Neural progenitor cell (in vitro differentiated cells): ENCODE measurements around the gene OPCML. TPM values are rescaled to one million over a fixed set of nuclear protein-coding genes. Genes with fewer than 3 reads are reported as not detected.

Experiments used
- DNase-seq: peaks from one replicate; pipeline ENCODE4 v3.0.0-alpha.2; 2016; ENCODE audit warnings: low spot score
- H2AFZ ChIP-seq: fragments of 200-600 bp; sonication (generic); replicated peaks from 2 replicates; pipeline ENCODE4 v1.6.1; 2016; ENCODE audit warnings: antibody characterized with exemption
- H3F3A ChIP-seq: fragments of 200-600 bp; sonication (generic); 2 replicates; pipeline ENCODE4 v1.6.1; 2016; ENCODE audit warnings: antibody characterized with exemption, low read depth
- H3K27ac ChIP-seq: fragments of 200-600 bp; sonication (generic); 2 replicates; pipeline ENCODE4 v1.5.1; 2016; ENCODE audit warnings: mild to moderate bottlenecking
- H3K27me3 ChIP-seq: fragments of 200-600 bp; sonication (generic); 2 replicates; pipeline ENCODE4 v1.6.1; 2016; ENCODE audit warnings: mild to moderate bottlenecking, moderate library complexity
- H3K36me3 ChIP-seq: fragments of 200-600 bp; sonication (generic); 2 replicates; pipeline ENCODE4 v1.5.1; 2016
- H3K4me1 ChIP-seq: fragments of 200-600 bp; sonication (generic); 2 replicates; pipeline ENCODE4 v1.6.1; 2016; ENCODE audit warnings: mixed run types
- H3K4me2 ChIP-seq: fragments of 200-600 bp; sonication (generic); 2 replicates; pipeline ENCODE4 v1.6.1; 2016
- H3K4me3 ChIP-seq: fragments of 200-600 bp; sonication (generic); 2 replicates; pipeline ENCODE4 v1.5.1; 2016
- H3K79me2 ChIP-seq: fragments of 200-600 bp; sonication (generic); 2 replicates; pipeline ENCODE4 v1.6.1; 2016; ENCODE audit warnings: low read depth
- H3K9ac ChIP-seq: fragments of 200-600 bp; sonication (generic); 2 replicates; pipeline ENCODE4 v1.6.1; 2016
- H3K9me3 ChIP-seq: fragments of 200-600 bp; sonication (generic); 2 replicates; pipeline ENCODE4 v1.5.1; 2016; ENCODE audit warnings: low read depth
- H4K20me1 ChIP-seq: fragments of 200-600 bp; sonication (generic); 2 replicates; pipeline ENCODE4 v1.6.1; 2016; ENCODE audit warnings: low read depth
- H3K27ac Mint-ChIP-seq: 3 replicates; pipeline ENCODE4 v1.8.0; 2021; ENCODE audit warnings: mixed read lengths
- H3K27me3 Mint-ChIP-seq: 2 replicates; pipeline ENCODE4 v1.8.0; 2022; ENCODE audit warnings: low read depth, mild to moderate bottlenecking, inconsistent platforms, moderate library complexity, mixed read lengths; ENCODE audit not compliant: insufficient read depth
- H3K36me3 Mint-ChIP-seq: 3 replicates; pipeline ENCODE4 v1.8.0; 2021; ENCODE audit warnings: mixed read lengths
- H3K4me1 Mint-ChIP-seq: 3 replicates; pipeline ENCODE4 v1.8.0; 2021; ENCODE audit warnings: mixed read lengths
- H3K4me3 Mint-ChIP-seq: 3 replicates; pipeline ENCODE4 v1.8.0; 2021; ENCODE audit warnings: mild to moderate bottlenecking, moderate library complexity, mixed read lengths
- H3K9me3 Mint-ChIP-seq: 3 replicates; pipeline ENCODE4 v1.8.0; 2020; ENCODE audit warnings: mixed read lengths
- CTCF ChIP-seq: fragments of 200-600 bp; sonication (generic); IDR thresholded peaks from 2 replicates; pipeline ENCODE4 v1.5.1; 2017; ENCODE audit warnings: antibody characterized with exemption, mild to moderate bottlenecking
- EZH2 ChIP-seq: fragments of 200-600 bp; sonication (generic); IDR thresholded peaks from 2 replicates; pipeline ENCODE4 v1.6.1; 2017; ENCODE audit warnings: antibody characterized with exemption, mild to moderate bottlenecking, moderate library complexity
- EZH2phosphoT487 ChIP-seq: fragments of 200-600 bp; sonication (generic); IDR thresholded peaks from 2 replicates; pipeline ENCODE4 v1.6.1; 2017; ENCODE audit warnings: antibody characterized with exemption
- total RNA-seq: library from RNA; depleted of rRNA; stranded (reverse); fragments of >200 nt; gene quantifications from 2 replicates; pipeline ENCODE4 v1.2.3, GENCODE V29; 2015; ENCODE audit warnings: low replicate concordance

Gene OPCML
- total RNA-seq, 1 donor from 2014 or later: 0.02 TPM

- H2AFZ ChIP-seq: no peak overlapping the region
- TF ChIP-seq CTCF (peak; percentile 29), EZH2phosphoT487 (no peak)
- peak overlapping the region; percentile 89 for H3K27ac Mint-ChIP-seq
Observed at GRCh38 chr11:132858223-132858622, 674.1 kb downstream of the OPCML start.

GRCh38 chr11:132856032-132856431, 676.3 kb downstream of the OPCML start:
- Mint-ChIP-seq H3K9me3 (peaks cover 8% of the 10 kb centered on the region), H3K4me3 (no peak overlapping the region), H3K4me1 (peaks cover 17% of the 10 kb centered on the region), H3K36me3 (no peaks in the 10 kb centered on the region), H3K27ac (no peak overlapping the region), H3K27me3 (no peaks in the 10 kb centered on the region)
- Histone ChIP-seq H2AFZ (no peak overlapping the region), H3K4me1 (peaks cover 7% of the 10 kb centered on the region), H3K36me3 (no peaks in the 10 kb centered on the region), H3K9ac (no peak overlapping the region), H3K79me2 (no peaks in the 10 kb centered on the region), H4K20me1 (no peaks in the 10 kb centered on the region), H3K27me3 (no peaks in the 10 kb centered on the region), H3K4me3 (no peak overlapping the region), H3K27ac (no peak overlapping the region), H3K4me2 (no peak overlapping the region), H3F3A (no peaks in the 10 kb centered on the region), H3K9me3 (no peaks in the 10 kb centered on the region)
- DNase-seq: no peak
- no peak for TF ChIP-seq CTCF
- TF ChIP-seq EZH2phosphoT487: no peak
- TF ChIP-seq EZH2: no peak

More at GRCh38 chr11:132858223-132858622, 674.1 kb downstream of the OPCML start:
- Mint-ChIP-seq H3K9me3 (peaks cover 8% of the 10 kb centered on the region), H3K4me3 (no peak overlapping the region), H3K27me3 (peaks cover 2% of the 10 kb centered on the region), H3K4me1 (peaks cover 17% of the 10 kb centered on the region), H3K36me3 (no peaks in the 10 kb centered on the region)
- no peak overlapping the region for H3K4me2 ChIP-seq
- H3K27me3 ChIP-seq: no peaks in the 10 kb centered on the region
- H4K20me1 ChIP-seq: no peaks in the 10 kb centered on the region
- H3K9me3 ChIP-seq: no peaks in the 10 kb centered on the region
- no peaks in the 10 kb centered on the region for H3K79me2 ChIP-seq
- H3K27ac ChIP-seq: no peak overlapping the region
- no peak overlapping the region for H3K4me3 ChIP-seq
- H3K4me1 ChIP-seq: peaks cover 7% of the 10 kb centered on the region
- H3K36me3 ChIP-seq: no peaks in the 10 kb centered on the region
- peak; percentile 37 for DNase-seq
- no peaks in the 10 kb centered on the region for H3F3A ChIP-seq
- H3K9ac ChIP-seq: no peak overlapping the region

GRCh38 chr11:132855516-132855915, 676.8 kb downstream of the OPCML start:
- H3K27me3 Mint-ChIP-seq: no peaks in the 10 kb centered on the region
- H2AFZ ChIP-seq: no peak overlapping the region
- H3K79me2 ChIP-seq: no peaks in the 10 kb centered on the region
- H3K9me3 ChIP-seq: no peaks in the 10 kb centered on the region
- TF ChIP-seq EZH2: no peak
- TF ChIP-seq CTCF: no peak
- no peak for TF ChIP-seq EZH2phosphoT487
- no peak overlapping the region for H3K4me3 Mint-ChIP-seq
- peaks cover 17% of the 10 kb centered on the region for H3K4me1 Mint-ChIP-seq
- DNase-seq: no peak
- no peaks in the 10 kb centered on the region for H4K20me1 ChIP-seq
- H3K9me3 Mint-ChIP-seq: peaks cover 8% of the 10 kb centered on the region
- H3K27me3 ChIP-seq: no peaks in the 10 kb centered on the region
- no peaks in the 10 kb centered on the region for H3K36me3 ChIP-seq
- H3K27ac ChIP-seq: no peak overlapping the region
- H3K4me1 ChIP-seq: peaks cover 7% of the 10 kb centered on the region
- no peaks in the 10 kb centered on the region for H3K36me3 Mint-ChIP-seq
- no peak overlapping the region for H3K27ac Mint-ChIP-seq
- no peak overlapping the region for H3K9ac ChIP-seq
- H3K4me2 ChIP-seq: no peak overlapping the region
- no peak overlapping the region for H3K4me3 ChIP-seq
- H3F3A ChIP-seq: no peaks in the 10 kb centered on the region
